ENCODE data around the gene PARP12. TPM values are rescaled to one million over a fixed set of nuclear protein-coding genes. Genes with fewer than 3 reads are reported as not detected.

PARP12 gene
- total and polyA plus RNA-seq, 3 donors from 2014 or later, result 39.4 to 63.1 (median 54.6) TPM

DNA sequence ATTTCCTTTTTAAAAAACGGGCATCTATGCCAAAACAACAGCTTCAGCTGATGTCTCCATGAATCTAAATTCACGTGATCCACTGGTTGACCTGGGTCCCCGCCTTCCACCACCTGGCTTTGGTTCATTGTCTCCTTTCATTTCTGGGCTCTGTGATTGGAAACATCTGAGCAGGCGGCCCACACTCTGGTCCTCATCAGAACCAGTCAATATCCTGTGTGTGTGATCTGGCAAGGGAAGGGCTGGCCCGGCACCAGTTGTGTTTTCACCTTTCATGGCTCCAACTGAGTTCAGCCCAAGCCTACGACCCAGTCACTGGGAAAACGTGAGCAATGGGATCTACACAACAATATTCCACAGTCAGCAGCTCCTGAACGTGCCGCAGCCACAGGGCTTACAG lies 46.2 kb downstream of the PARP12 start:
- TF ChIP-seq CTCF (IDR thresholded peaks at IDR 0.05), result no peak
- no peak for TF ChIP-seq POLR2A (IDR thresholded peaks at IDR 0.05)
- intact Hi-C loops (cut with DNase I; ENCODE audit: low total_unique reads), result no loop called here
- Histone ChIP-seq H3K36me3 (ENCODE audit: low read depth, missing control alignments) (no peaks in the 10 kb centered on the region), H3K27ac (no peak overlapping the region), H3K4me3 (no peak overlapping the region), H3K9me3 (no peaks in the 10 kb centered on the region), H3K4me1 (no peaks in the 10 kb centered on the region), H3K27me3 (no peaks in the 10 kb centered on the region)
- no peak for DNase-seq
- WGBS, 2 donors, result 87 to 95% methylated on average over 9 of the region's 9 CpGs

DNA sequence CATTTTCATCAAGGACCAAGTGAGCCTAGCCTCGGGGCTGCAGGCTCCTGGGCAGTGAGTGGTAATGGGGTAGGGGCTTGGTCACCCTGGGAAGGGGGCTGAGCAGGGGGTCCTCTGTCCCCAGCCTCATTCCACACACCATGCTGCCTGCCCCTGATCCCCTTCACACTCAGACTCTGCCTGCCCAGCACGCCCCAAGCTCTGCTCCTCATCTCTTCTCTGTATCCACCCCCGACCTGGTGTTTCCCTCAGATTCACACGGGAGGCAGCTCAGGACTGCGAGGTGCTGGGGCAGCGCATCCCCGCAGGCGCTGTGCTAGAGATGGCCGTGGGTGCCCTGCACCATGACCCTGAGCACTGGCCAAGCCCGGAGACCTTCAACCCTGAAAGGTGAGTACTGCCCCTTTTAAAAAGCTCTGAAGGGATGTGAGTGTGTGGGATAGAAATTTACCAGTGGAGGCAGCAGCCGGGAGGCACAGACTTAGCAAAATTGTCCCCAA lies 47.2 kb downstream of the PARP12 start:
- 92 to 93% methylated on average over 11 of the region's 11 CpGs for WGBS, 2 donors

DNA sequence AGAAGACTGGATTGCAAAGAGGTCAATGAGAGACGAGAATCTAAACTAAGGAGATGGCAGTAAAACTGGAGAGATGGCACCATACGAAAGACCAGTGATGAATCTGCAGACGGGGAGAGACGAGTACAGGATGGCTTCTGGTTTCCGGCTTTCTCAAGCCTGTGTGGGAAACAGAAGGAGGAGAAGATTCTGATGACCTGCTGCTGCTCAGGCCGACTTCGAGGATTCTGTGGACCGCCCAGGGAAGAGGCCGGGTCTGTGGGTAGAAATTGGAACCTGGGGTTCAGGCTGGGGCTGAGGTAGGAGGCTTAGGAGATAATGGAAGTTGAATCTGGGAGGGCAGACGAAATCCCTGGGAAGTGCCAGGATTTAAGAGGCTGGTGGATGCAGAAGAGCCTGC lies 48.6 kb downstream of the PARP12 start:
- intact Hi-C loops (cut with DNase I; ENCODE audit: low total_unique reads), result no loop called here
- no peak for DNase-seq

More for the DNA sequence above, 47.2 kb downstream of the PARP12 start:
- Histone ChIP-seq H3K9me3 (no peaks in the 10 kb centered on the region), H3K27me3 (no peaks in the 10 kb centered on the region), H3K4me1 (no peaks in the 10 kb centered on the region), H3K36me3 (ENCODE audit: low read depth, missing control alignments) (no peaks in the 10 kb centered on the region), H3K27ac (no peak overlapping the region), H3K4me3 (no peak overlapping the region)
- DNase-seq, result no peak
- TF ChIP-seq CTCF (IDR thresholded peaks at IDR 0.05) (no peak), POLR2A (IDR thresholded peaks at IDR 0.05) (no peak)
- intact Hi-C loops (cut with DNase I; ENCODE audit: low total_unique reads), result no loop called here

GRCh38 chr7:140013676-140014075 lies 49.1 kb downstream of the PARP12 start:
- WGBS, 2 donors, result 87 to 98% methylated on average over 4 of the region's 4 CpGs
- no peaks in the 10 kb centered on the region for H3K36me3 ChIP-seq (ENCODE audit: low read depth, missing control alignments)
- no peaks in the 10 kb centered on the region for H3K27me3 ChIP-seq
- intact Hi-C loops (cut with DNase I; ENCODE audit: low total_unique reads), result no loop called here
- H3K27ac ChIP-seq, result no peak overlapping the region
- TF ChIP-seq CTCF (IDR thresholded peaks at IDR 0.05) (no peak), POLR2A (IDR thresholded peaks at IDR 0.05) (no peak)
- H3K4me1 ChIP-seq, result no peaks in the 10 kb centered on the region
- DNase-seq, result no peak
- no peak overlapping the region for H3K4me3 ChIP-seq
- H3K9me3 ChIP-seq, result no peaks in the 10 kb centered on the region

More for the DNA sequence above, 48.6 kb downstream of the PARP12 start:
- 92 to 95% methylated on average over 10 of the region's 10 CpGs for WGBS, 2 donors
- no peaks in the 10 kb centered on the region for H3K4me1 ChIP-seq
- no peaks in the 10 kb centered on the region for H3K27me3 ChIP-seq
- no peaks in the 10 kb centered on the region for H3K36me3 ChIP-seq (ENCODE audit: low read depth, missing control alignments)
- no peaks in the 10 kb centered on the region for H3K9me3 ChIP-seq
- no peak overlapping the region for H3K27ac ChIP-seq
- TF ChIP-seq POLR2A (IDR thresholded peaks at IDR 0.05), result no peak
- TF ChIP-seq CTCF (IDR thresholded peaks at IDR 0.05), result no peak
- H3K4me3 ChIP-seq, result no peak overlapping the region

GRCh38 chr7:140010194-140010895 lies 52.4 kb downstream of the PARP12 start:
- Histone ChIP-seq H3K36me3 (ENCODE audit: low read depth, missing control alignments) (no peaks in the 10 kb centered on the region), H3K27me3 (no peaks in the 10 kb centered on the region), H3K27ac (no peak overlapping the region), H3K4me1 (no peaks in the 10 kb centered on the region), H3K4me3 (no peak overlapping the region), H3K9me3 (no peaks in the 10 kb centered on the region)
- no peak for DNase-seq
- TF ChIP-seq CTCF (IDR thresholded peaks at IDR 0.05) (no peak), POLR2A (IDR thresholded peaks at IDR 0.05) (no peak)
- 79 to 88% methylated on average over 9 of the region's 9 CpGs for WGBS, 2 donors
- intact Hi-C loops (cut with DNase I; ENCODE audit: low total_unique reads), result no loop called here

All from testis (tissue), 3 donors.